GM12875 (cell line): Measurements from ENCODE around the gene FLOT1.

Experiments used
- H3K4me3 ChIP-seq: one replicate; pipeline ENCODE4 v1.5.1; 2011; ENCODE audit warnings: low read depth, low read length, control low read depth
- CTCF ChIP-seq: IDR thresholded peaks from 2 replicates; pipeline ENCODE4 v1.5.1; 2011; ENCODE audit warnings: low read depth, mild to moderate bottlenecking, control low read depth, inconsistent platforms, low read length, moderate library complexity, borderline replicate concordance; ENCODE audit not compliant: insufficient read depth

FLOT1 gene

GRCh38 chr6:30781395-30781742 is 38.9 kb upstream of the FLOT1 start:
- no peak overlapping the region for H3K4me3 ChIP-seq
- no peak for TF ChIP-seq CTCF

- TF ChIP-seq CTCF = no peak
- no peak overlapping the region for H3K4me3 ChIP-seq
Observed at GRCh38 chr6:30780642-30780920, 38.1 kb upstream of the FLOT1 start.

- no peak overlapping the region for H3K4me3 ChIP-seq
- TF ChIP-seq CTCF = no peak
Observed at GRCh38 chr6:30779850-30780641, 37.6 kb upstream of the FLOT1 start.

- TF ChIP-seq CTCF = no peak
- H3K4me3 ChIP-seq = no peak overlapping the region
Observed at GRCh38 chr6:30778001-30778635, 35.6 kb upstream of the FLOT1 start.

GRCh38 chr6:30777155-30777485 is 34.6 kb upstream of the FLOT1 start:
- no peak overlapping the region for H3K4me3 ChIP-seq
- no peak for TF ChIP-seq CTCF

- TF ChIP-seq CTCF = no peak
- no peak overlapping the region for H3K4me3 ChIP-seq
Observed at GRCh38 chr6:30776390-30777154, 34.1 kb upstream of the FLOT1 start.

- H3K4me3 ChIP-seq = no peak overlapping the region
- no peak for TF ChIP-seq CTCF
Observed at GRCh38 chr6:30775104-30775503, 32.6 kb upstream of the FLOT1 start.
